Hepatocyte (in vitro differentiated cells): ENCODE results near the gene EGR1. TPM values are rescaled to one million over a fixed set of nuclear protein-coding genes. Genes with fewer than 3 reads are reported as not detected.

Source experiments
- DNase-seq: peaks from one replicate; pipeline ENCODE4 v3.0.0-alpha.2; 2016; ENCODE audit warnings: low spot score
- H2AFZ ChIP-seq: fragments of 200-600 bp; sonication (generic); 2 replicates; pipeline ENCODE4 v1.6.0; 2016; ENCODE audit warnings: antibody characterized with exemption, mild to moderate bottlenecking
- H3K27ac ChIP-seq: fragments of 200-600 bp; sonication (generic); 2 replicates; pipeline ENCODE4 v1.5.1; 2016; ENCODE audit warnings: mild to moderate bottlenecking
- H3K27me3 ChIP-seq: fragments of 200-600 bp; sonication (generic); 2 replicates; pipeline ENCODE4 v1.6.1; 2016
- H3K36me3 ChIP-seq: fragments of 200-600 bp; sonication (generic); replicated peaks from 2 replicates; pipeline ENCODE4 v1.5.1; 2016; ENCODE audit warnings: low read depth; ENCODE audit not compliant: insufficient read depth
- H3K4me1 ChIP-seq: fragments of 200-600 bp; sonication (generic); 2 replicates; pipeline ENCODE4 v1.5.1; 2016; ENCODE audit warnings: mild to moderate bottlenecking, moderate library complexity; ENCODE audit not compliant: insufficient read depth
- H3K4me2 ChIP-seq: fragments of 200-600 bp; sonication (generic); 2 replicates; pipeline ENCODE4 v1.6.0; 2016
- H3K4me3 ChIP-seq: fragments of 200-600 bp; sonication (generic); 2 replicates; pipeline ENCODE4 v1.5.1; 2016; ENCODE audit warnings: mild to moderate bottlenecking
- H3K79me2 ChIP-seq: fragments of 200-600 bp; sonication (generic); 2 replicates; pipeline ENCODE4 v1.6.0; 2017; ENCODE audit warnings: mild to moderate bottlenecking
- H3K9me2 ChIP-seq: fragments of 200-600 bp; sonication (generic); replicated peaks from 2 replicates; pipeline ENCODE4 v1.6.0; 2017; ENCODE audit warnings: mild to moderate bottlenecking; ENCODE audit not compliant: insufficient read depth
- H3K9me3 ChIP-seq: fragments of 200-600 bp; sonication (generic); 2 replicates; pipeline ENCODE4 v1.5.1; 2016; ENCODE audit warnings: low read depth, mild to moderate bottlenecking
- H4K20me1 ChIP-seq: fragments of 200-600 bp; sonication (generic); 2 replicates; pipeline ENCODE4 v1.6.0; 2016; ENCODE audit warnings: mild to moderate bottlenecking; ENCODE audit not compliant: insufficient read depth, poor library complexity, severe bottlenecking
- CTCF ChIP-seq: fragments of 200-600 bp; sonication (generic); IDR thresholded peaks from 2 replicates; pipeline ENCODE4 v1.5.1; 2016; ENCODE audit warnings: antibody characterized with exemption, mild to moderate bottlenecking; ENCODE audit not compliant: poor library complexity
- EZH2 ChIP-seq: fragments of 200-600 bp; sonication (generic); IDR thresholded peaks from 2 replicates; pipeline ENCODE4 v1.6.1; 2016; ENCODE audit warnings: antibody characterized with exemption, mild to moderate bottlenecking, borderline replicate concordance
- EZH2phosphoT487 ChIP-seq: fragments of 200-600 bp; sonication (generic); IDR thresholded peaks from one replicate; pipeline ENCODE4 v1.6.1; 2018; ENCODE audit warnings: antibody characterized with exemption, mild to moderate bottlenecking, low read depth, moderate library complexity; ENCODE audit not compliant: unreplicated experiment, severe bottlenecking
- WGBS: methylation state at CpG from one replicate; pipeline ENCODE4 v1.1.6; 2016; ENCODE audit warnings: low lambda C conversion rate; ENCODE audit errors: missing lambda C conversion rate; 5-methylcytosine and 5-hydroxymethylcytosine counted together
- polyA plus RNA-seq: library from polyadenylated mRNA; unstranded; fragments of >200 nt; fragmentation: Nextera tagmentation; extraction: Ambion mirVana; gene quantifications from 2 replicates; pipeline ENCODE4 v1.2.1, GENCODE V29; 2016
- total RNA-seq: library from RNA; depleted of rRNA; stranded (reverse); fragments of >200 nt; gene quantifications from 2 replicates; pipeline ENCODE4 v1.2.3, GENCODE V29; 2014

EGR1 gene
- total and polyA plus RNA-seq, 2 experiments from 2014 or later = 95.4 to 336 TPM

GRCh38 chr5:138488481-138488945 is 23.2 kb downstream of the EGR1 start:
- WGBS = 70% methylated on average over 5 of the region's 5 CpGs
- Histone ChIP-seq H4K20me1 (no peaks in the 10 kb centered on the region), H3K9me3 (no peaks in the 10 kb centered on the region), H3K36me3 (no peaks in the 10 kb centered on the region), H2AFZ (no peak overlapping the region), H3K79me2 (no peaks in the 10 kb centered on the region), H3K4me3 (no peak overlapping the region), H3K4me2 (no peak overlapping the region), H3K9me2 (no peaks in the 10 kb centered on the region), H3K27ac (no peak overlapping the region), H3K4me1 (peaks cover 32% of the 10 kb centered on the region), H3K27me3 (no peaks in the 10 kb centered on the region)
- no peak for TF ChIP-seq CTCF
- no peak for TF ChIP-seq EZH2
- no peak for TF ChIP-seq EZH2phosphoT487
- DNase-seq = peak; percentile 26

- WGBS = 83% methylated on average over 5 of the region's 5 CpGs
- no peak for TF ChIP-seq EZH2phosphoT487
- TF ChIP-seq CTCF = no peak
- TF ChIP-seq EZH2 = no peak
Measured at GRCh38 chr5:138489683-138490061, 24.4 kb downstream of the EGR1 start.

GRCh38 chr5:138490648-138491283 is 25.5 kb downstream of the EGR1 start:
- no peaks in the 10 kb centered on the region for H3K36me3 ChIP-seq
- H2AFZ ChIP-seq = no peak overlapping the region
- H4K20me1 ChIP-seq = no peaks in the 10 kb centered on the region
- H3K9me3 ChIP-seq = no peaks in the 10 kb centered on the region
- no peaks in the 10 kb centered on the region for H3K9me2 ChIP-seq
- H3K4me3 ChIP-seq = no peak overlapping the region
- H3K27ac ChIP-seq = no peak overlapping the region
- TF ChIP-seq EZH2 (no peak), CTCF (no peak), EZH2phosphoT487 (no peak)
- H3K4me1 ChIP-seq = peaks cover 32% of the 10 kb centered on the region
- H3K4me2 ChIP-seq = no peak overlapping the region
- WGBS = 86% methylated on average over 12 of the region's 12 CpGs
- no peaks in the 10 kb centered on the region for H3K27me3 ChIP-seq
- no peaks in the 10 kb centered on the region for H3K79me2 ChIP-seq
- DNase-seq = no peak

More at GRCh38 chr5:138489683-138490061, 24.4 kb downstream of the EGR1 start:
- no peaks in the 10 kb centered on the region for H3K36me3 ChIP-seq
- H3K9me2 ChIP-seq = no peaks in the 10 kb centered on the region
- H4K20me1 ChIP-seq = no peaks in the 10 kb centered on the region
- H3K79me2 ChIP-seq = no peaks in the 10 kb centered on the region
- peak; percentile 11 for DNase-seq
- no peak overlapping the region for H3K4me3 ChIP-seq
- no peaks in the 10 kb centered on the region for H3K27me3 ChIP-seq
- H3K4me1 ChIP-seq = peaks cover 32% of the 10 kb centered on the region
- H2AFZ ChIP-seq = no peak overlapping the region
- no peaks in the 10 kb centered on the region for H3K9me3 ChIP-seq
- no peak overlapping the region for H3K27ac ChIP-seq
- no peak overlapping the region for H3K4me2 ChIP-seq
